Cardiac septum (tissue), 1 donor: ENCODE results near the gene PCDHA7. TPM values are rescaled to one million over a fixed set of nuclear protein-coding genes. Genes with fewer than 3 reads are reported as not detected.
"Not testable (repeated sequence)": the region's sequence is repeated elsewhere in the genome, so short reads cannot be mapped to it uniquely, and the experiment has no call there.

Experiments
- DNase-seq: peaks from one replicate; pipeline ENCODE4 v3.0.0-alpha.2; 2020; ENCODE audit warnings: low spot score
- intact Hi-C: fragments of 100-400 bp; cut with DNase I; formaldehyde crosslinking; loops from one replicate; pipeline ENCODE4 v1.14.0; 2022
- total RNA-seq: library from RNA; stranded (reverse); fragmentation: NEBNext Ultra II Directional; extraction: Animal tissue kit (Norgen Biotek cat#: 25700); gene quantifications from one replicate; pipeline ENCODE4 v1.2.1, GENCODE V29; 2021
- donor health status: DM: no; HTN: no; CAD: no.

The PCDHA7 gene
- total RNA-seq, 1 donor from 2014 or later = not detected

DNA sequence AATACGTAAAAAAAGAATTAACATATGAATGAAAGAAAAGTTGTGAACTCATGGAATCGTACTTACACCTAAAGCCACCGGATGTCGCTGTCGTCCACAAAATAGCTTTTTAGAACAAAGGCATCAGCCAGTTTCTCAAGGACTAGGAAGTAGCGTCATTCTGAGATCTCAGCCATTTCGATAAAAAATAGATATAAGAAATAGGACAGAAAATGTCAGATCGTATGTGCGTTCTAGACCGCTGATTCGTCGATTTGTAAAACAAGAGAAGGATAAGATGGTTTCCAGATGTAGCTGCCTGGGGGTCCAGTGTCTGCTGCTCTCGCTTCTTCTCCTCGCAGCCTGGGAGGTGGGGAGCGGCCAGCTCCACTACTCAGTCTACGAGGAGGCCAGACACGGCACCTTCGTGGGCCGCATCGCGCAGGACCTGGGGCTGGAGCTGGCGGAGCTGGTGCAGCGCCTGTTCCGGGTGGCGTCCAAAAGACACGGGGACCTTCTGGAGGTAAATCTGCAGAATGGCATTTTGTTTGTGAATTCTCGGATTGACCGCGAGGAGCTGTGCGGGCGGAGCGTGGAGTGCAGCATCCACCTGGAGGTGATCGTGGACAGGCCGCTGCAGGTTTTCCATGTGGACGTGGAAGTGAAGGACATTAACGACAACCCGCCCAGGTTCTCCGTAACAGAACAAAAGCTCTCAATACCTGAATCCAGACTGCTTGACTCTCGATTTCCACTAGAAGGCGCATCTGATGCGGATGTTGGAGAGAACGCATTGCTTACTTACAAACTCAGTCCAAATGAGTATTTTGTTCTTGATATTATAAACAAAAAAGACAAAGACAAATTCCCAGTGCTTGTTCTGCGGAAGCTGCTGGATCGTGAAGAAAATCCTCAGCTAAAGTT is 22.0 kb downstream of the PCDHA7 start, which contains the start of gene PCDHA10:
PCDHA10 (plus strand) TSS at position 126 of the 903 bp plus-strand sequence; CDS start at position 278, 152 bp downstream.
- intact Hi-C loops = loop anchor here (10.0 kb wide), 1 partner anchor 189 kb away; no protein-coding TSS in a partner anchor
- no peak for DNase-seq

DNA sequence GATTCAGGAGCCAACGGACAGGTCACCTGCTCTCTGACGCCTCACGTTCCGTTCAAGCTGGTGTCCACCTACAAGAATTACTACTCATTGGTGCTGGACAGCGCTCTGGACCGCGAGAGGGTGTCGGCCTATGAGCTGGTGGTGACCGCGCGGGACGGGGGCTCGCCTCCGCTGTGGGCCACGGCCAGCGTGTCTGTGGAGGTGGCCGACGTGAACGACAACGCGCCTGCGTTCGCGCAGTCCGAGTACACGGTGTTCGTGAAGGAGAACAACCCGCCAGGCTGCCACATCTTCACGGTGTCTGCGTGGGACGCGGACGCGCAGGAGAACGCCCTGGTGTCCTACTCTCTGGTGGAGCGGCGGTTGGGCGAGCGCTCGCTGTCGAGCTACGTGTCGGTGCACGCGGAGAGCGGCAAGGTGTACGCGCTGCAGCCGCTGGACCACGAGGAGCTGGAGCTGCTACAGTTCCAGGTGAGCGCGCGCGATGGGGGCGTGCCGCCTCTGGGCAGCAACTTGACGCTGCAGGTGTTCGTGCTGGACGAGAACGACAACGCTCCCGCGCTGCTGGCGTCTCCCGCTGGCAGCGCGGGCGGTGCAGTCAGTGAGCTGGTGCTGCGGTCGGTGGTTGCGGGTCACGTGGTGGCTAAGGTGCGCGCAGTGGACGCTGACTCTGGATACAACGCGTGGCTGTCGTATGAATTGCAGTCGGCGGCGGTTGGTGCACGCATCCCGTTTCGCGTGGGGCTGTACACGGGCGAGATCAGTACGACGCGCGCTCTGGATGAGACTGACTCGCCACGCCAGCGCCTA is 23.3 kb downstream of the PCDHA7 start:
- intact Hi-C loops = loop anchor here (10.0 kb wide), 1 partner anchor 187 kb away; no protein-coding TSS in a partner anchor
- DNase-seq = no peak

GRCh38 chr5:140857987-140858240 is 23.8 kb downstream of the PCDHA7 start:
- intact Hi-C loops = loop anchor here (10.0 kb wide), 1 partner anchor 187 kb away; no protein-coding TSS in a partner anchor
- DNase-seq = no peak

GRCh38 chr5:140862441-140863295 is 28.6 kb downstream of the PCDHA7 start:
- intact Hi-C loops = no loop called here
- no peak for DNase-seq

GRCh38 chr5:140868721-140869554 is 34.9 kb downstream of the PCDHA7 start, which contains the start of gene PCDHA11:
Gene PCDHA11 (plus strand): TSS chr5:140868957. CDS start chr5:140869104, 147 bp downstream.
- intact Hi-C loops = no loop called here
- no peak for DNase-seq

GRCh38 chr5:140869555-140869886 is 35.5 kb downstream of the PCDHA7 start:
- DNase-seq = no peak
- intact Hi-C loops = no loop called here

DNA sequence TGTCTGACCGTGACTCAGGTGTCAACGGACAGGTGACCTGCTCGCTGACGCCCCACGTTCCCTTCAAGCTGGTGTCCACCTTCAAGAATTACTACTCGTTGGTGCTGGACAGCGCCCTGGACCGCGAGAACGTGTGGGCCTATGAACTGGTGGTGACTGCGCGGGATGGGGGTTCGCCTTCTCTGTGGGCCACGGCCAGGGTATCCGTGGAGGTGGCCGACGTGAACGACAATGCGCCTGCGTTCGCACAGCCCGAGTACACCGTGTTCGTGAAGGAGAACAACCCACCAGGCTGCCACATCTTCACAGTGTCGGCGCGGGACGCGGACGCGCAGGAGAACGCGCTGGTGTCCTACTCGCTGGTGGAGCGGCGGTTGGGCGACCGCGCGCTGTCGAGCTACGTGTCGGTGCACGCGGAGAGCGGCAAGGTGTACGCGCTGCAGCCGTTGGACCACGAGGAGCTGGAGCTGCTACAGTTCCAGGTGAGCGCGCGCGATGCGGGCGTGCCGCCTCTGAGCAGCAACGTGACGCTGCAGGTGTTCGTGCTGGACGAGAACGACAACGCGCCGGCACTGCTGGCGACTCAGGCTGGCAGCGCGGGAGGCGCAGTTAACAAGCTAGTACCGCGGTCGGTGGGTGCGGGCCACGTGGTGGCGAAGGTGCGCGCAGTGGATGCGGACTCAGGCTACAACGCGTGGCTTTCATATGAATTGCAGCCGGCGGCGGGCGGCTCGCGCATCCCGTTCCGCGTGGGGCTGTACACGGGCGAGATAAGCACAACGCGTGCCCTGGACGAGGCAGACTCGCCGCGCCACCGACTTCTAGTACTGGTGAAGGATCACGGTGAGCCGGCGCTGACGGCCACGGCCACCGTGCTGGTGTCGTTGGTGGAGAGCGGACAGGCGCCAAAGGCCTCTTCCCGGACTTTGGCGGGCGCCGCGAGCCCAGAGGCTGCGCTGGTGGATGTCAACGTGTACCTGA is 36.4 kb downstream of the PCDHA7 start:
- intact Hi-C loops = no loop called here
- DNase-seq = no peak

GRCh38 chr5:140875085-140876065 is 41.3 kb downstream of the PCDHA7 start, which contains the start of gene PCDHA12:
Gene PCDHA12 (plus strand): TSS chr5:140875308. CDS start chr5:140875473, 165 bp downstream.
- no peak for DNase-seq
- intact Hi-C loops = no loop called here

- DNase-seq, intact Hi-C loops: not testable (repeated sequence)
Observed at GRCh38 chr5:140876541-140877261, 42.6 kb downstream of the PCDHA7 start.

GRCh38 chr5:140877262-140877581 is 43.2 kb downstream of the PCDHA7 start:
- intact Hi-C loops = no loop called here
- DNase-seq = no peak

GRCh38 chr5:140881889-140882590 is 48.0 kb downstream of the PCDHA7 start, which contains the start of gene PCDHA13:
Gene PCDHA13 (plus strand): TSS chr5:140882124. CDS start chr5:140882269, 145 bp downstream.
- DNase-seq = no peak
- intact Hi-C loops = loop anchor here (5.0 kb wide), 1 partner anchor 160 kb away; no protein-coding TSS in a partner anchor

- intact Hi-C loops = loop anchor here (5.0 kb wide), 1 partner anchor 160 kb away; no protein-coding TSS in a partner anchor
- DNase-seq = no peak
Observed at GRCh38 chr5:140882591-140882899, 48.5 kb downstream of the PCDHA7 start.

DNA sequence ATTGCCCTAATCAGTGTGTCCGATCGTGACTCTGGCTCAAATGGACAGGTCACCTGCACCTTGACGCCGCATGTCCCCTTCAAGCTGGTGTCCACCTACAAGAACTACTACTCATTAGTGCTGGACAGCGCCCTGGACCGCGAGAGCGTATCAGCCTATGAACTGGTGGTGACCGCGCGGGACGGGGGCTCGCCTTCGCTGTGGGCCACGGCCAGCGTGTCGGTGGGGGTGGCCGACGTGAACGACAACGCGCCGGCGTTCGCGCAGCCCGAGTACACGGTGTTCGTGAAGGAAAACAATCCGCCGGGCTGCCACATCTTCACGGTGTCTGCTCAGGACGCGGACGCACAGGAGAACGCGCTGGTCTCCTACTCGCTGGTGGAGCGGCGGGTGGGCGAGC is 49.3 kb downstream of the PCDHA7 start:
- no peak for DNase-seq
- intact Hi-C loops = loop anchor here (5.0 kb wide), 1 partner anchor 159 kb away; no protein-coding TSS in a partner anchor

GRCh38 chr5:140883927-140884697 is 50.0 kb downstream of the PCDHA7 start:
- intact Hi-C loops = loop anchor here (5.0 kb wide), 1 partner anchor 158 kb away; no protein-coding TSS in a partner anchor
- DNase-seq = no peak
